ENCODE measurements around the gene KIAA0513. TPM values are rescaled to one million over a fixed set of nuclear protein-coding genes. Genes with fewer than 3 reads are reported as not detected.

The KIAA0513 gene
- total and polyA plus RNA-seq, 2 experiments from 2014 or later = 5.3 to 5.4 TPM

- in situ Hi-C loops (cut with MboI) = no loop called here
- 89 to 100% methylated on average over 1 of the region's 1 CpG for WGBS, 2 experiments (ENCODE audit: low coverage in 1 of 2, low lambda C conversion rate in 2 of 2, missing lambda C conversion rate in 2 of 2)
Observed at GRCh38 chr16:85133290-85133599, 105.7 kb downstream of the KIAA0513 start.

GRCh38 chr16:85134076-85134788 lies 106.6 kb downstream of the KIAA0513 start:
- Histone ChIP-seq H3K4me1 (ENCODE audit: insufficient read depth) (peaks cover 25% of the 10 kb centered on the region), H3K4me3 (no peak overlapping the region), H3K4me2 (ENCODE audit: unreplicated experiment) (no peak overlapping the region), H2AFZ (no peak overlapping the region), H3K9ac (no peak overlapping the region), H3K9me2 (ENCODE audit: insufficient read depth) (no peaks in the 10 kb centered on the region), H3K9me3 (ENCODE audit: low read depth) (no peaks in the 10 kb centered on the region), H3K79me2 (ENCODE audit: insufficient read depth) (no peaks in the 10 kb centered on the region), H3K27me3 (replicated peaks; ENCODE audit: insufficient read depth) (no peaks in the 10 kb centered on the region), H4K20me1 (ENCODE audit: insufficient read depth) (no peaks in the 10 kb centered on the region), H3F3A (ENCODE audit: insufficient read depth) (peaks cover 20% of the 10 kb centered on the region), H3K36me3 (ENCODE audit: low read depth) (no peaks in the 10 kb centered on the region), H3K27ac (no peak overlapping the region)
- DNase-seq = no peak
- in situ Hi-C loops (cut with MboI) = no loop called here
- WGBS, 2 experiments (ENCODE audit: low coverage in 1 of 2, low lambda C conversion rate in 2 of 2, missing lambda C conversion rate in 2 of 2) = 82 to 83% methylated on average over 19 of the region's 19 CpGs
- TF ChIP-seq EZH2phosphoT487 (IDR thresholded peaks at IDR 0.05; ENCODE audit: insufficient read depth, low read depth) (no peak), EZH2 (IDR thresholded peaks at IDR 0.05; ENCODE audit: insufficient read depth, poor library complexity, severe bottlenecking) (no peak)

More at GRCh38 chr16:85133290-85133599, 105.7 kb downstream of the KIAA0513 start:
- H3K36me3 ChIP-seq (ENCODE audit: low read depth) = no peaks in the 10 kb centered on the region
- H3K9me3 ChIP-seq (ENCODE audit: low read depth) = no peaks in the 10 kb centered on the region
- H3K4me1 ChIP-seq (ENCODE audit: insufficient read depth) = peaks cover 25% of the 10 kb centered on the region
- no peak for DNase-seq
- TF ChIP-seq EZH2 (IDR thresholded peaks at IDR 0.05; ENCODE audit: insufficient read depth, poor library complexity, severe bottlenecking) (no peak), EZH2phosphoT487 (IDR thresholded peaks at IDR 0.05; ENCODE audit: insufficient read depth, low read depth) (no peak)
- no peaks in the 10 kb centered on the region for H3K27me3 ChIP-seq (replicated peaks; ENCODE audit: insufficient read depth)
- H2AFZ ChIP-seq = no peak overlapping the region
- no peaks in the 10 kb centered on the region for H3K9me2 ChIP-seq (ENCODE audit: insufficient read depth)
- H3K4me2 ChIP-seq (ENCODE audit: unreplicated experiment) = no peak overlapping the region
- H3K27ac ChIP-seq = no peak overlapping the region
- H3K79me2 ChIP-seq (ENCODE audit: insufficient read depth) = no peaks in the 10 kb centered on the region
- no peaks in the 10 kb centered on the region for H4K20me1 ChIP-seq (ENCODE audit: insufficient read depth)
- H3F3A ChIP-seq (ENCODE audit: insufficient read depth) = peaks cover 20% of the 10 kb centered on the region
- no peak overlapping the region for H3K9ac ChIP-seq
- no peak overlapping the region for H3K4me3 ChIP-seq

DNA sequence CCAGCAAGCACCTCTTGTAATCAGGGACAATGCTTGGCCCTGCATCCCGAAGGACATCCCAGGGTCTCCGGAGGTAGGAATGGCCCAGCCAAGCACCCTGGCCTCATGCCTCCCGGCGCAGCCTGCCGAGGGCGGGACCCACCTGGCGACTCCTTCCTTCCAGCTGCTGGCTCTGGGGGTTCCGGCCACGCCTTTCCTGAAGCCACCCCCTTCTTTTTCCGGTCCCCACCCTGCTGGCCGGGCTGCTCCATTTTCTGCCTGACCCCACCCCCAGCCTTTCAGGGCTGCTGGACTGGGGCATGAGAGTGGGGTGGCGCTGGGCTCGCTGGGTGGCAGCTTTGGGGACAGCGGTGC lies 107.2 kb downstream of the KIAA0513 start:
- Histone ChIP-seq H2AFZ (no peak overlapping the region), H3K27ac (no peak overlapping the region), H4K20me1 (ENCODE audit: insufficient read depth) (no peaks in the 10 kb centered on the region), H3K4me3 (no peak overlapping the region), H3F3A (ENCODE audit: insufficient read depth) (peaks cover 14% of the 10 kb centered on the region), H3K4me1 (ENCODE audit: insufficient read depth) (peaks cover 21% of the 10 kb centered on the region), H3K36me3 (ENCODE audit: low read depth) (no peaks in the 10 kb centered on the region), H3K79me2 (ENCODE audit: insufficient read depth) (no peaks in the 10 kb centered on the region), H3K9ac (no peak overlapping the region), H3K9me3 (ENCODE audit: low read depth) (no peaks in the 10 kb centered on the region), H3K27me3 (replicated peaks; ENCODE audit: insufficient read depth) (no peaks in the 10 kb centered on the region), H3K4me2 (ENCODE audit: unreplicated experiment) (no peak overlapping the region), H3K9me2 (ENCODE audit: insufficient read depth) (no peaks in the 10 kb centered on the region)
- in situ Hi-C loops (cut with MboI) = no loop called here
- WGBS, 2 experiments (ENCODE audit: low coverage in 1 of 2, low lambda C conversion rate in 2 of 2, missing lambda C conversion rate in 2 of 2) = 75 to 80% methylated on average over 14 of the region's 14 CpGs
- no peak for DNase-seq
- TF ChIP-seq EZH2 (IDR thresholded peaks at IDR 0.05; ENCODE audit: insufficient read depth, poor library complexity, severe bottlenecking) (no peak), EZH2phosphoT487 (IDR thresholded peaks at IDR 0.05; ENCODE audit: insufficient read depth, low read depth) (no peak)

- no peaks in the 10 kb centered on the region for H3K36me3 ChIP-seq (ENCODE audit: low read depth)
- no peaks in the 10 kb centered on the region for H3K9me3 ChIP-seq (ENCODE audit: low read depth)
- no peak overlapping the region for H3K9ac ChIP-seq
- H3K4me1 ChIP-seq (ENCODE audit: insufficient read depth) = peaks cover 8% of the 10 kb centered on the region; the same call in 1 of the 2 replicates
- no peaks in the 10 kb centered on the region for H3K79me2 ChIP-seq (ENCODE audit: insufficient read depth)
- H3K9me2 ChIP-seq (ENCODE audit: insufficient read depth) = no peaks in the 10 kb centered on the region
- H2AFZ ChIP-seq = peak overlapping the region; percentile 55
- TF ChIP-seq EZH2 (IDR thresholded peaks at IDR 0.05; ENCODE audit: insufficient read depth, poor library complexity, severe bottlenecking) = no peak
- TF ChIP-seq EZH2phosphoT487 (IDR thresholded peaks at IDR 0.05; ENCODE audit: insufficient read depth, low read depth) = no peak
- no peak overlapping the region for H3K4me3 ChIP-seq
- H3F3A ChIP-seq (ENCODE audit: insufficient read depth) = no peaks in the 10 kb centered on the region; the same call in 1 of the 2 replicates
- H3K27ac ChIP-seq = no peak overlapping the region
- no peaks in the 10 kb centered on the region for H4K20me1 ChIP-seq (ENCODE audit: insufficient read depth)
- no peak overlapping the region for H3K4me2 ChIP-seq (ENCODE audit: unreplicated experiment)
- 60 to 64% methylated on average over 11 to 12 of the region's 12 CpGs for WGBS, 2 experiments (ENCODE audit: low coverage in 1 of 2, low lambda C conversion rate in 2 of 2, missing lambda C conversion rate in 2 of 2)
- in situ Hi-C loops (cut with MboI) = no loop called here
- DNase-seq = no peak
- H3K27me3 ChIP-seq (replicated peaks; ENCODE audit: insufficient read depth) = no peaks in the 10 kb centered on the region
Observed at GRCh38 chr16:85136213-85136701, 108.7 kb downstream of the KIAA0513 start.

Data from GM23248 (cell line).